Transverse colon (tissue), 3 donors: ENCODE measurements around the gene UMAD1.

Source experiments
- POLR2A ChIP-seq: fragments of 450-650 bp; IDR thresholded peaks from one replicate; pipeline ENCODE4 v1.6.1; 2016; ENCODE audit warnings: antibody characterized with exemption, mild to moderate bottlenecking, moderate library complexity
- TF ChIP-seq, protein P1 (sequence below), 5 experiments: fragments of 200-600 bp in 3 of 5; fragments of 450-650 bp in 2 of 5; sonication (generic) in 3 of 5; IDR thresholded peaks; 1 replicate in 2 of 5; 2 replicates in 3 of 5; pipeline ENCODE4 v1.5.1; 2016 to 2017; ENCODE audit warnings: antibody characterized with exemption in 5 of 5, inconsistent platforms in 3 of 5, mild to moderate bottlenecking in 2 of 5, moderate library complexity in 1 of 5

DNA sequence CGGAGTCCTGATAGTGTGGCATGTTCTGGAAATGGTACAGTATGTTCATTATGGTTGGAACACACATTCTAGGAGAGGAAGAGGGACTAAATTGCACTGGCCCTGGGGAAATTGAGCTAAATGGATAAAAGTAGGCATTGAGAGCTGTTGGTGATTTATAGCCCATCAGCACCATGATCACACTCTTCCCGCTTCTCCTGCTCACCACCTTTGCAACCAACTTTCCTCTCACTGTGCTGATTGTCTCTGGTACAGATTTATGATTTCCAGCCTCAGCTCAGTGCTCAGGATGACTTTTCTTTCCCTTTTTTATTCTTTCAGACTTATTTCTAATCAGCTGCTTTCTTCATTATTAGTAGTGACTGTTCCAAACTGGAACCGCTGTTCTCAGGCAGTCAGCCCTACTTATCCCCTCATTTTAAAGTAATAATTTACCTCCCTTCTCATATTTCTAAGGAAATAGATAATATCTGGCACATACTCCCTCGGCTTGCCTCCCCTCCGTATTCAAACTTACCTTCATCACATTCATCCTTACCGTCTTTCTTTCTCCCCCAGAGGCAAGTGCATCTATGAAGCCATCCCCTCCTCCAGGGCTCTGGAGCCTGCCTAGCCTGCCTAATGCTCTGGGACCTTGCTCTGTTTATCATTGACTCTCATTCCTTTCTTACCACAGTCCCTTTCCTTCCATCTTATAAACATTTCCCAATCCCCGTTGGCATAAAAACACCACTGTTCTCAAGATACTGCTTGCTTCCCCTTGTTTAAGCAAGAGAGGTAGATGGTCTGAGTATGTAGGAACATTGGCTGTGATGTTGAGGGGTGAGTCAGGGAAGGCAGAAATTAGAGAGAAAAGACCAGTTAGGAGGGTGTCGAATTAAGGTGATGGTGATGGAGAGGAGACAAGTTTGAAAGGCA, 129.4 kb downstream of the UMAD1 start:
- TF ChIP-seq, protein P1, sequence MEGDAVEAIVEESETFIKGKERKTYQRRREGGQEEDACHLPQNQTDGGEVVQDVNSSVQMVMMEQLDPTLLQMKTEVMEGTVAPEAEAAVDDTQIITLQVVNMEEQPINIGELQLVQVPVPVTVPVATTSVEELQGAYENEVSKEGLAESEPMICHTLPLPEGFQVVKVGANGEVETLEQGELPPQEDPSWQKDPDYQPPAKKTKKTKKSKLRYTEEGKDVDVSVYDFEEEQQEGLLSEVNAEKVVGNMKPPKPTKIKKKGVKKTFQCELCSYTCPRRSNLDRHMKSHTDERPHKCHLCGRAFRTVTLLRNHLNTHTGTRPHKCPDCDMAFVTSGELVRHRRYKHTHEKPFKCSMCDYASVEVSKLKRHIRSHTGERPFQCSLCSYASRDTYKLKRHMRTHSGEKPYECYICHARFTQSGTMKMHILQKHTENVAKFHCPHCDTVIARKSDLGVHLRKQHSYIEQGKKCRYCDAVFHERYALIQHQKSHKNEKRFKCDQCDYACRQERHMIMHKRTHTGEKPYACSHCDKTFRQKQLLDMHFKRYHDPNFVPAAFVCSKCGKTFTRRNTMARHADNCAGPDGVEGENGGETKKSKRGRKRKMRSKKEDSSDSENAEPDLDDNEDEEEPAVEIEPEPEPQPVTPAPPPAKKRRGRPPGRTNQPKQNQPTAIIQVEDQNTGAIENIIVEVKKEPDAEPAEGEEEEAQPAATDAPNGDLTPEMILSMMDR (IDR thresholded peaks at IDR 0.05): no peak
- TF ChIP-seq POLR2A: no peak
